NCI-H2196 (cell line): ENCODE data around the gene PBX2.

ENCODE experiments used
- DNase-seq: peaks from one replicate; lab custom pipeline; 2025; ENCODE audit not compliant: unreplicated experiment; lab: John Stamatoyannopoulos, UW

Gene PBX2

DNA sequence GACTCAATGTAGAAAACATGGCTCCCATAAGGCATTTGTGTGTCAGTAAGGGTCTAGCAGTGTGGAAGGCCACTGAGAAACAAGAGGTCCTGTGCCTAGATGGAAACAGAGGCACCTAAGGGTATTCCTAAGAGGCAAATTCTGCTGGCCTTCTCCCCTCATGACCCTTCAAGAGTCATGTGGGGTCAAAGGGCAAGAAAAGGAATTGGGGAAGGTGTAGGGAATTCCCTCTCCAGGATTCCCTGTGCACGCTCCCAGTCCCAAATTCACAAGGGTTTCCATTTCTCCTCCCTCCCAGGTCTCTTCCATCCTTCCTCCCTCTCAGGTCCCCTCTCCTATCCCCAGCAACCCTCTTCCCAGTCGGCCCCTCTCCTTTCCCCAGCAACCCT lies 14.7 kb downstream of the PBX2 start:
- no peak for DNase-seq

DNA sequence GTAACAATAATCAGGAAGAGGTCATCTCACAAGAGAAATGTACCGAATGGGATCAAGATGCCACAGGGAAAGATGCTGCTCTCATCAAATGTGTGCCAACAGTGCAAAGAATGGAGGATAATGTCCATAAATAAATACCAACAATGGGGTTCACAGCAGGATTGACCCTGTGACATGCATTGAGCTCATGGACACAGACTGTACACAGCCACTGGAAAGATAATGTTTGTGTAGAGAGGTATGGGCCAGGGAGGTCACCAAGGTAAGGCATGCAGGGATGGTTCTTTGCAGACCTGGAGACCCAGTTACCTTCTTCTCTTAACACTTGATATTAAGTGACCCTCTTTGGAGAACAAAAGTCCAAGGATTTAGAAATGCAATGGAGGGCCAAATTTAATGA lies 15.6 kb downstream of the PBX2 start:
- no peak for DNase-seq

DNA sequence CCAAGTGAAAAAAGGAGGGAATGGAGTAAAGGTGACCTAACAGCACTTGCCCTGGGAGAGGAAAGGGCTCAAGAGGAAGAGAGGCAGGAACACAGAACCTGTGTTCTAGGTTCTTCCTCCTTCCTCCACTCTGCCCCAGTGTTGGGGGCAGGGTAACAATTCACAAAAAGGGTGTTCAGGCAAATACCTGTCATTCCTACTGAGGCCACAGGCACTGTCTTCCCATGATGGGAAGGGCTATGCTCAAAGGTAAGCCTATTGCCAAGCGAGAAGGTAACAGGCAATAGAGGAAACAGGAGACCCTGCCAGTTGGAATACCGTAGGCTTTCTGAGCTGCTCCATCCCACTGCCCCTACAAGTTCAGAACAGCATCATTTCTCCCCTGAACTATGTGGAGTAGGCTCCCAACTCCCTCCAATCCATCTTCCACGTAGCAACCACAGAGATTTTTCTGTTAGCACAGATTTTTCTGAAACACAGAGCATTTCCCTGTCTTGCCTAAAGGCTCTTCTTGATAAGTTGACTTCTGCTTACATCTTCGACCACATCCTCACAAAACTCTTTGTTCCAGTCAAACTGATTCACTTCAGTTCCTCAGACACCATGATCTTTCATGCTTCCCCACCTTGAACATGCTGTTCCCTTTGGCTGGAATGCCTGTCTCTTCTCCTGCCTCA lies 16.8 kb downstream of the PBX2 start:
- no peak for DNase-seq

DNA sequence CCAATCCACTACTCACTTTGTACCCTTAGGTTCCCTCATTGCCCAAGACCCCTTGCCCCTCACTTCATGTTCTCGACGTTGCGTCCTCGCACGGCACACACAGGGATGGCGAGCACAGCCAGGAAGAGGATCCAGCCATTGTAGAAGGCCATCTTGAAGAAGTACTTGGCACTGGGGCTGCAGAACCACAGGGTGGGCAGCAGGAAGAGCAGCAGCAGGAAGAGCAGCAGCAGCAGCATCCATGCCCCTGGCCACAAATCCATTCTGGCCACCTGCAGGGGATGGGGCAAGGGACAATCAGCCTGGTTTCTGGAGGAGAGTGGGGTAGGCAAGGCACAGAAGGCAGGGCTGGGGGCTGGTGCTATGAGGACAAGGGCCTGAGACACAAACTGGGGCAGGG lies 18.8 kb downstream of the PBX2 start:
- DNase-seq = no peak

GRCh38 chr6:32170294-32170693 lies 19.7 kb downstream of the PBX2 start:
- DNase-seq = no peak

DNA sequence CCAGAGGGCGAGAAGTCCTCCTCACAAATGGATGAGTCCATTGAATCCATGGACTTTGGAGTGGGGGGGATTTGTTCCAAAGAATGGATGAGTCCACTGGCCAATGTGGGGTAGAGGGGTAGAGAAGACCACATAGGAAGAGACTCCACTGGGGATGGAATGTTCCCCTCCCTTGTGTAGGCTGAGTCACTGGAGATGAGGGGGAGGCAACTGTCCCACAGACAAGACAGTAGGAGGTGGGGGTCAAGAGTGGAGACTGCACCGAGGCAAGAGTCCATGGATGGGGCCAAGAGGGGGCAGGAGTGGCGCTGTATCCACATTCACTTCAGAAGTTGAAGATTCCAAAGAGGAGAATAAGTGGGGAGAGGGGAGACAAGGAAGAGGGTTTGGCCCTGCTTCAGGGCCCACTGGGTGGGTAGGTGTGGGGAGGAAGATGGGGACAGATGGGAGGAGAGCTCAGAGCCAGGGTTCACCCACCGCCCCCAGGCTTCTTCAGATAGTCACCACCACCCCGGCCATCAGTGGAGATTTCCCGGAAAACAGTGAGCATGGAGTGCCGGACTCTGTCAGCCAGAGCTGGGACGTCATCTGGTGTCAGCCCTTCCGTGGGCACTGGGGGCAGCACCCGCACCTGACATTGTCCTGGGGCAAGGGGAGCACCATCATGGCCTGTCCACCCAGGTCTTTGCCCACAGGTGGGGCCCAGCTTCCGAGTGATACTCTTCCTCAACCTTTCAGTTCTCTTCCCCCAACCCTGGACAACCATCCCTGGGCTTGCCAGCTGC lies 21.0 kb downstream of the PBX2 start:
- DNase-seq = no peak

GRCh38 chr6:32168350-32168749 lies 21.7 kb downstream of the PBX2 start:
- no peak for DNase-seq

DNA sequence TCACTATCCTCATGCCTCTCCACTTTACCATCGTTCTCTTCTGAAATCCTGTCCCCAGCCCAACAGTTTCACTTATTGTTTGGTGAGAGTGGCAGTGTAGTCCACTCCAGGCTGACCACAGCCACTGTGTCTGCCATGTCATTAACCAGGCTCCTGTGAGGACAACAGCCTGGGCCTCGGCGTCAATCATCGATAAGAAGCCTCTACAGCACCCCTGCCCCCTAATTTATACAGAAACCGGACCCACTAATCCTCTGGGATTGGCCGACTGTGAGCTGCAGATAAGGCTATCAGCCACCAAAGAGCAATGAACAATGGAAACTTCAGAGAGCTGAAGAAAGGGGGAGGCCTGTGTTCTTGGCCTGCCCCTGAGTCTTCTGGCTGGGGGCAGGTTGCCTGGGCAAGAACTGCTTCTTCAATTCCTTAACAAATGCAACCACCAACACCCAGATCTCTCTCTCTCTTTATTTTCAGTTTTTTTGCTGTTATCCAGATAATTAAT lies 22.2 kb downstream of the PBX2 start:
- no peak for DNase-seq

GRCh38 chr6:32167154-32167760 lies 22.7 kb downstream of the PBX2 start:
- no peak for DNase-seq

- DNase-seq = no peak
These were observed 23.5 kb downstream of the PBX2 start for GRCh38 chr6:32166411-32167061.

- DNase-seq = no peak
These were observed 25.7 kb downstream of the PBX2 start, which contains the start of gene EGFL8 for GRCh38 chr6:32164295-32164694. TSS of gene EGFL8 (plus strand) at chr6:32164595. CDS start at chr6:32166166, 1,571 bp downstream.

GRCh38 chr6:32163559-32164258 lies 26.3 kb downstream of the PBX2 start:
- DNase-seq = no peak

- no peak for DNase-seq
These were observed 31.9 kb downstream of the PBX2 start for GRCh38 chr6:32158052-32158451.

GRCh38 chr6:32156891-32157290 lies 33.1 kb downstream of the PBX2 start:
- no peak for DNase-seq

- DNase-seq = peak; percentile 71
These were observed 35.4 kb downstream of the PBX2 start for GRCh38 chr6:32154514-32155161.

- DNase-seq = peak; percentile 88
These were observed 36.2 kb downstream of the PBX2 start, which contains the start of gene PPT2 for GRCh38 chr6:32153564-32154513. TSS of gene PPT2 (plus strand) at chr6:32154141. CDS start at chr6:32154595, 454 bp downstream.

- DNase-seq = no peak
These were observed 37.0 kb downstream of the PBX2 start for GRCh38 chr6:32152769-32153563.
